ENCODE results near the gene ENPP4. TPM values are rescaled to one million over a fixed set of nuclear protein-coding genes. Genes with fewer than 3 reads are reported as not detected.

The ENPP4 gene
- total RNA-seq, 4 donors from 2014 or later = 25.1 to 41.8 (median 33.1) TPM

GRCh38 chr6:46190889-46191288 is 61.1 kb downstream of the ENPP4 start:
- peak overlapping the region in 1 of 4 donors; percentile 30 for H3K4me3 ChIP-seq
- H3K4me1 ChIP-seq = peaks cover 0 to 9% of the 10 kb centered on the region in 2 donors
- intact Hi-C loops (cut with DNase I; ENCODE audit: low total_unique reads) (no loop called here), in situ Hi-C loops (cut with MboI; ENCODE audit: low sequenced_read_pairs in 4 of 4) (no loop called here)
- no peak for TF ChIP-seq CTCF (IDR thresholded peaks at IDR 0.05 in 4 of 5, conservative IDR thresholded peaks at IDR 0.05 in 1 of 5)
- TF ChIP-seq POLR2A (IDR thresholded peaks at IDR 0.05) = no peak
- H3K9me3 ChIP-seq = no peaks in the 10 kb centered on the region
- H3K27ac ChIP-seq = peak overlapping the region in 3 of 4 donors; percentile 44 to 66 (median 59)
- no peaks in the 10 kb centered on the region for H3K36me3 ChIP-seq
- no peaks in the 10 kb centered on the region for H3K27me3 ChIP-seq
- DNase-seq = no peak
- peak; percentile 57 to 82 for ATAC-seq

GRCh38 chr6:46191961-46192360 is 62.2 kb downstream of the ENPP4 start:
- no peaks in the 10 kb centered on the region for H3K27me3 ChIP-seq
- H3K36me3 ChIP-seq = no peaks in the 10 kb centered on the region
- TF ChIP-seq POLR2A (IDR thresholded peaks at IDR 0.05) (no peak), CTCF (IDR thresholded peaks at IDR 0.05 in 4 of 5, conservative IDR thresholded peaks at IDR 0.05 in 1 of 5) (no peak)
- peak overlapping the region in 2 of 4 donors; percentile 18 to 66 for H3K27ac ChIP-seq
- in situ Hi-C loops (cut with MboI; ENCODE audit: low sequenced_read_pairs in 4 of 4) (no loop called here), intact Hi-C loops (cut with DNase I; ENCODE audit: low total_unique reads) (no loop called here)
- no peak overlapping the region for H3K4me3 ChIP-seq
- no peaks in the 10 kb centered on the region for H3K9me3 ChIP-seq
- H3K4me1 ChIP-seq = peaks cover 0 to 9% of the 10 kb centered on the region in 2 donors
- ATAC-seq = peak; percentile 29 to 63
- no peak for DNase-seq

Other genes starting within 250 kb of the ENPP4 start
- 10 to 100 TPM; 78.6 to 97.0 (median 91.7) TPM for gene CLIC5, start 114.1 kb upstream of the ENPP4 start, total RNA-seq
- gene ENPP5, start 41.0 kb downstream of the ENPP4 start, total RNA-seq = 10 to 100 TPM in 3 of 4 donors, 1 to 10 TPM in 1; 9.9 to 28.3 (median 19.2) TPM